PFSK-1 (cell line): Measurements from ENCODE around the gene ANO4.

Source experiments
- FOXP2 ChIP-seq: optimal IDR thresholded peaks from 2 replicates; pipeline ENCODE3; 2011; ENCODE audit warnings: borderline replicate concordance, control low read depth, inconsistent platforms; ENCODE audit not compliant: insufficient read depth; ENCODE audit errors: extremely low read length, extremely low read depth
- POLR2AphosphoS5 ChIP-seq: IDR thresholded peaks from 2 replicates; pipeline ENCODE4 v1.6.1; 2012; ENCODE audit warnings: low read depth, mild to moderate bottlenecking, control low read depth, low read length, moderate library complexity
- SIN3A ChIP-seq: IDR thresholded peaks from 2 replicates; pipeline ENCODE4 v1.6.1; 2012; ENCODE audit warnings: mild to moderate bottlenecking, low read length, moderate library complexity, borderline replicate concordance; ENCODE audit not compliant: insufficient read depth
- TAF1 ChIP-seq: IDR thresholded peaks from 2 replicates; pipeline ENCODE4 v1.6.1; 2012; ENCODE audit warnings: low read length, control low read depth, borderline replicate concordance; ENCODE audit not compliant: insufficient read depth
- TF ChIP-seq, protein P1 (sequence below), 2 experiments: IDR thresholded peaks; 2 replicates each; pipeline versions ENCODE4 v1.6.1 to v1.8.0; 2011 to 2012; ENCODE audit warnings: low read depth in 2 of 2, low read length in 2 of 2, control low read depth in 1 of 2, inconsistent platforms in 1 of 2, mild to moderate bottlenecking in 1 of 2, moderate library complexity in 1 of 2; ENCODE audit not compliant: insufficient read depth in 1 of 2

DNA sequence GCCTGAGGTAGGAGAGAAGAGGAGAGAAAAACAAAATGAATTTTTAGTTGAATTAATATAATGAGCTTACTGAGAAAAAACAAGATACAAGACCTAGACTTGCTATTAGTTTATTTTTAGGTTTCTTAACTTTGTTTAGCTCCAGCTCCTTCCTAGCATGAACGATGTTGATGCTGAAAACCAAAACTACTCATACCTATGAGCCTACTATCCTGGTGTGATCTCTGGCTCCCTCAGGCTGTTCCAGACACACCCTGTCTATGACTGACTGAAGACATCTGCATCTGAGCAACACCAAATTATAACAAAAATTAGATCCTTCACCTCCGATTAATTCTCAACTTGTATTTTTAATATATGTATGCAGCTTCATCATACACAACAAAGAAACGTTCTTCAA lies 225.1 kb downstream of the ANO4 start:
- TF ChIP-seq POLR2AphosphoS5: no peak
- TF ChIP-seq, protein P1, sequence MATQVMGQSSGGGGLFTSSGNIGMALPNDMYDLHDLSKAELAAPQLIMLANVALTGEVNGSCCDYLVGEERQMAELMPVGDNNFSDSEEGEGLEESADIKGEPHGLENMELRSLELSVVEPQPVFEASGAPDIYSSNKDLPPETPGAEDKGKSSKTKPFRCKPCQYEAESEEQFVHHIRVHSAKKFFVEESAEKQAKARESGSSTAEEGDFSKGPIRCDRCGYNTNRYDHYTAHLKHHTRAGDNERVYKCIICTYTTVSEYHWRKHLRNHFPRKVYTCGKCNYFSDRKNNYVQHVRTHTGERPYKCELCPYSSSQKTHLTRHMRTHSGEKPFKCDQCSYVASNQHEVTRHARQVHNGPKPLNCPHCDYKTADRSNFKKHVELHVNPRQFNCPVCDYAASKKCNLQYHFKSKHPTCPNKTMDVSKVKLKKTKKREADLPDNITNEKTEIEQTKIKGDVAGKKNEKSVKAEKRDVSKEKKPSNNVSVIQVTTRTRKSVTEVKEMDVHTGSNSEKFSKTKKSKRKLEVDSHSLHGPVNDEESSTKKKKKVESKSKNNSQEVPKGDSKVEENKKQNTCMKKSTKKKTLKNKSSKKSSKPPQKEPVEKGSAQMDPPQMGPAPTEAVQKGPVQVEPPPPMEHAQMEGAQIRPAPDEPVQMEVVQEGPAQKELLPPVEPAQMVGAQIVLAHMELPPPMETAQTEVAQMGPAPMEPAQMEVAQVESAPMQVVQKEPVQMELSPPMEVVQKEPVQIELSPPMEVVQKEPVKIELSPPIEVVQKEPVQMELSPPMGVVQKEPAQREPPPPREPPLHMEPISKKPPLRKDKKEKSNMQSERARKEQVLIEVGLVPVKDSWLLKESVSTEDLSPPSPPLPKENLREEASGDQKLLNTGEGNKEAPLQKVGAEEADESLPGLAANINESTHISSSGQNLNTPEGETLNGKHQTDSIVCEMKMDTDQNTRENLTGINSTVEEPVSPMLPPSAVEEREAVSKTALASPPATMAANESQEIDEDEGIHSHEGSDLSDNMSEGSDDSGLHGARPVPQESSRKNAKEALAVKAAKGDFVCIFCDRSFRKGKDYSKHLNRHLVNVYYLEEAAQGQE (IDR thresholded peaks at IDR 0.05; ENCODE audit: insufficient read depth in 1 of 2, low read depth in 2 of 2, low read length in 2 of 2): no peak
- TF ChIP-seq SIN3A: no peak
- no peak for TF ChIP-seq FOXP2
- no peak for TF ChIP-seq TAF1
